Iris pigment epithelial cell (primary cell): ENCODE measurements around the gene FST.

ENCODE experiments used
- DNase-seq: peaks from one replicate; pipeline ENCODE4 v3.0.0-alpha.2; 2011; ENCODE audit warnings: low read depth

The FST gene

DNA sequence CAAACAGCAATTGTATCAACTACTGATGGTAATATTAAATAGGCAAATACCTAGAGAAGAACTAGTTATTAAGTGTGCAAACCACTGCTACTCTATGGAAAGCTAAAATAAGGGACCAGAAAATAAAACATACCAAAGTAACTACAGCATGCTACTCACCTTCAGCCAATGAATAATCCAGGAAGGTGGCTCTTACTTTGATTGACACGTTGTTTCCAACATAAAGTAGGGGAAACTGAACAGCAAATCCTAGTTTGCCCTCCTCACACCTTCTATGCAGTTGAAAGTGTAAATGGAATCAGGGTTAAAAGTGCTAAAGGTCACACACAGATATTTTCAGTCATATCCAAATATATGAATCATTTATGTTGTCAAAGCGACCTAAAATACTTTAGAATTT, 5.1 kb upstream of the FST start:
- no peak for DNase-seq

DNA sequence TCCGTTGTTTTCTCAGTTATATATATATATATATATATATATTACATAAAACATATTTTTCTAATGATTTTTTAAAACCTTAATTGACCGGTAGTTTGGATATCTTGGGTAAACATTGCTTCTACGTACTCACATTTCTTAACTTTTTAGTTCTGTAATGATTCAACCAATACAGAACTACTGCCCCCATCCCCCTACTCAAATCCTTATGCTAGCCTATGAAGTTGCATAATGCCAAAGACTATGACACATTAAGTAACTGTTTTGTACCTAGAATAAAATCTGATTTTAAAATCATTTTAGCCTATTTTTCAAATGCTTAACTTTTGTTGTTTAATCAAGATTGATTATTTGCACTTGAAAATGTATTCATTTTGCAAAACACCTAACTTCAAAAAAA, 4.4 kb upstream of the FST start:
- DNase-seq, result peak; percentile 14

DNA sequence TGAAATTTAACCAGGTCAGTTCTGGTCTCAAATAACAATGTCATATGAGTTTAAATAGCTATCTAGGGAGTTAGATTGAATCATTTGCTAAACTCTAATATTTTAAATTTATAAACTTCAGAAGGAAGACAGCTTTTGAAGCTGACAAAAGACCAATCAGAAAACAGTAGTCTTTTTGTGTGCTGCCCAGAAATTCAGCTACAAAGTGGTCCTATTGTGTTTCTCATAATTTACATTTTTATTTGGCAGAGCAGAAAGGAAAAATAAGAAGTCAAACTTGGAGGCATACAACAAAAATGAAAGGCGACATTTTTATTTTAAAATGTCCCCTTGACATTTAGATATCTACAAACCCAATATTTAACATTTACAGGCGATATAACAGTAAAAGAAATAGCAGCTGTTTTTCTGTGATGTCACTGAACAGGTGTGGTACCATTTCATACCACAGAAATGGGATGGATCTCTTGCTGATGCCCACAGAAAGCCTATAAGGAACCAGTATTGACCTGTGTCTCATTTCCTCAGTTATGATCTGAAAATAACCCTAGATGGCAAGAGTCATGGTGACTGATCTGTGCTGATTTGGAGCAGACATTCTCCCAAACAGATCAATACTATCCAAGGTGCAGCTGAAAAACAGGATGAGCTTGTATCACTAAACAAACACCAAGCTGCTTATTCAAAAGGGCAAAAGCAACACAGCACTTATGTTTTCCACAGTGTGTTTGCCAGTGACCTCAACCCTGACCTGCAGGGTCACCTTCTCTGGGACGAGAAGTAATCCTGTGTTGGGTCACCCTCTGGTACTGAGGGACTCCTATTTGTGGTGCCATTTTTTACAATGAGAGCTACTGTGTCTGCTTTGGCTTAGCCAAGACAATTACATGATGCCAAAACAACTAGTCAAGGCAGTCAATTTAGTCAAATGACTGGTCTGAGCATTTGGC, 3.6 kb upstream of the FST start:
- no peak for DNase-seq

DNA sequence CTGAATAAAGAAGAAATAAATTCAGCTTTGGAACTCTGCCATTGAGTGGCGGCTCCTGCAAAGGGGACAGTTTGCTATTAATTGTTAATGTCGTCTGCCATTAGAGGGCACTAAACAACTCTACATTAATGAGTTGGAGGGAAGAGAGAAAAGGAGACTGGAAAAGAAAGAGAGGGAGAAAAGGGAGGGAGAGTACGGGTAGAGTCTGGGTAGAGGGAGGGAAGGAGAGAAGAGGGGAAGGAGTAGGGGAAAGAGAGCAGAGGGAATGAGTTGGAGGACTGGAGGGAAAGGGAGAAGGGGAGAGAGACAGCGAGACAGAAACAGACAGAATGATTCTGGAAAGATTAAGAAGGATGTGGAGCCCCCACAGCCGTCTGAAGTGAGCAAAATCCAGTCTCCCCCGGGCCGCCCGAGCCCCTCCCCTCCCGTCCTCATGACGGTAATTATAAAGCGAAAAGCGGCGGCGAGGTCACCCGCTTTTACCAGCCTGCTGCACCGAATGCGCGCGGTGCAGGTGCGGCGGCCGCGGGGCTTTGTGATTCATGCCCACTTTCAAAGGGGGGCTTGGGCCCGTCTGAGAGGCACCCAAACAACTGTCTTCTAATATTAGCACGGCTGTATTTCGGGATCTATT, 1.9 kb upstream of the FST start:
- DNase-seq, result peak; percentile 56

DNA sequence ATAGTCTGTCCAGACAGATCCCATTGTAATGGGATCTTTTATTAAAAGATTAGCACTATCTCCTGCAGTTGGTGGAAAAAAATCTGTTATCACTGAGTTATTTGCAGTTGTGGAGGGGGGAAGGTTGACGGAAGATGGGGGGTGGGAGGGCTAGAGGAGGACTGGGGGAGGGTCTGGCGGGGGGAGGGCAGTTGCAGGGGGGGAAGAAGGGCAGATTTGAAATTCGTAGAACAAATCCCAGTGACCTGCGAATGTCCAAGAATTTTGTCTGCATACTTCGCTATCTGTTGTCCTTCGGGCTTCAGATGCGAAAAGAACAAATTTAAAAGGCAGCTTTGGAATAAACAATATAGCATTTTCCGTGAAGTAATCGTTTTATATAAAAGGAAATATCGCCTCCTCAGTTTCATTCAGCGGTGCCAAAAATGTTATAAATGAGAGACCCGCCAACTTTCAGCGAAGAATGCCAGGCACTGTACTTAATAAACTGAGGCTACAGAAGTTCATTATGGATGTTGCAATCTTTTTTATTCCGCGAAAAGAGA, 1.3 kb upstream of the FST start:
- DNase-seq, result no peak

DNA sequence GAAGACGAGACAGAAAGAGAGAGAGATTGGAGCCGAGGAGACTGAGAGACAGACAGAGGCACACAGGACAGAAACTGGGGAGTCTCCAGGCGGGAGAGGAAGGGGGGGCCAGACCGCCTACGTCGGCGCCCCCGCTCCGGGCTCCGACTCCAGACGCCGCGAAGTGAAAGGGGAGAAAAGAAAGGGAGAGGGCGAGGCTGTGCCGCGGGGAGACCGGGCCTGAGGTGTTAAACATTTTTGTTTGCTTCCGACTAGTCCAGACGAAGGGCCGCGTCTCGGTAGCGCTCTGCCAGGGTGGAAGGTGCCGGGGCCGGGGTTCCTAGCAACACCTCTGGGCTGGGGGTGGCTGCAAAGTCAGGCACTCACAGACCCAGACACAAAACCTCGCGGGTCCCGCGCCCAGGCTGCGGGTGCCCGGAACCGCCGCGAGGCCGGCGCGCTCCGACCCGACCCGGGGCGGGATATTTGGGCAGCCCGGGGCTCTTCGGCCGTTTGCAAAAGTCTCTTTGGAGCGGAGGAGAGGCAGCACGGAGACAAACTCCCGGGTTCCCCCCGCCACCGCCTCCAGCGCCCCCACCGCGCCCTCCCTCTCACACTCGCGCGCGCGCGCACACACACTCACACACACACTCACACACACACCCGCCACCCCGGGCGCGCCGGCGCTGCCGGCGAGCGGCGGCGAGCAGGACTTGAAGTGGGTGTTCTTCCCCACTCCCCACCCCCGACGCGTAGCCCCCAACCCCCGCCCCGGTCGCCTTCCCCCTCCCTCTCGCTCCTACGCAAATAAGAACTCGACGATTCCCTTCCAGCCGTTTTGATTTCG, 626 bp upstream of the FST start:
- peak; percentile 58 for DNase-seq

DNA sequence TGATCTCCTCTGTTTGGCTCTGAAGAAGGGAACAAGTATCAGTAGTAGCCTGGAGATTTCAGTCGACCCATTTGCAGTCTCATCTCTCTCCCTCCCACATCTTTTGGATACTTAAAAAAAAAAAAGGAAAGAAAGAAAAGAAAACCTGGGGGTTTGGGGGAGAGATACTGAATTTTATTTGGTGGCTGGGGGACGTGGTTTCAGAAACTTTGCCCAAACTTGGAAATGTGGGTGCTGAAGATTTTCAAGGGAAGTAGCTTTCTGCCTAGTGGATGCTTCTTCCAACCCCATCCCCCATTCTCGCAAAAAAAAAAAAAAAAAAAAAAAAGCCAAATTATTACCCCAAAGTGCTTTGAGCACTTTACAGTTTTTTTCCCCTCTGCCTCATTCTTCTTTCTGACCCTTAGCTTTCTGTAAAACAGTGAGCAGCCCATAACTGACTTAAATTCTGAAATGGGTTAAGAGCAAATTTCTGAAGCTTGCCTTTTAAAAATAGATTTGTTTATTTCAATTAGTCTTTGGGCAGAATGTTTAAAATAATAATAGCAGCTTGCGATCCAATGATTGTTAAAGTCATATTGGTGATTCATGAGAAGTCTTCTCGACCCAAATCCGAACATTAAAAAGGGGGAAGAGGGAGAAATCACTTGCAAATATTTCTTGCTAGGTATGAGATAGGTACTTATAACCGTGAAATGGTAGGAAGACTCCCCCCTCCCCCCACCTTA, 894 bp downstream of the FST start:
- DNase-seq, result peak; percentile 10

DNA sequence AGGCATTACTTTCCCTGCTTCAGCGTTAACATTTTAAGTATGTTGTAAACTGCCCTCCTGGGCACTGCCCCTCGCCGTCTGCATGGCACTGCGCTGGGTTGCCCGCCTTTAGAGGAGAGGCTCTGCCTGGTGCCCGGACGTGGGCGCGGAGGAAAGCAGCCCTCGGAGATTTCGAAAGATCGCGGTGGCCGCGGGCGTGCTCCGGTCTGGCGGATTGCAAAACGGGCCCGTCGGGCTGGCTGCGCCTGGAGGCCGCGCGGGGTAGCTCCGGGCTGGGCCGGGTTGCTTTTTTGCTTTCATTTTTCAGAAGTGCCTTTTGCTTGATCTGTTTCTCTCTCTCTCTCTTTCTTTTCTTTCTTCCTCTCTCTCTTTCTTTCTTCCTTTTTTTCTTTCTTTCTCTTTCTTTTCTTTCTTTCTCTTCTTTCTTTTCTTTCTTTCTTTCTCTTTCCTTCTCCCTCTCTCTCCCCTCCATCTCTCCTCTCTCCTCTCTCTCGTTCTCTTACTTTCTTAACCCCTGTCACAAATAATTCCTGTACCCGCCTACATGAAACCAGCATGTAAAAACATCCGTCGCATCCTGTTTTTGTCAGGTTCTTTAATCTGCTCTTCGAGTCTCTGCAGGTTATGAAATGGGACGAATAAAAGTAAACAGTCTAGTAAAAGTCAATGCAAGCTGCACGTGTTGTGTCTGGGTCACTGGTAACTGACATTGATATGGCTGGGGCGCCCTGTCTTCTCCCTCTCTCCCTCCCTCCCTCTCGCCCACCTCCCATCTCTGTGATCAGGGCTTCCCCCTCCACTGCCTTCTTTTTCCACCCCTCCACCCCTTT, 1.7 kb downstream of the FST start:
- DNase-seq, result peak; percentile 87

DNA sequence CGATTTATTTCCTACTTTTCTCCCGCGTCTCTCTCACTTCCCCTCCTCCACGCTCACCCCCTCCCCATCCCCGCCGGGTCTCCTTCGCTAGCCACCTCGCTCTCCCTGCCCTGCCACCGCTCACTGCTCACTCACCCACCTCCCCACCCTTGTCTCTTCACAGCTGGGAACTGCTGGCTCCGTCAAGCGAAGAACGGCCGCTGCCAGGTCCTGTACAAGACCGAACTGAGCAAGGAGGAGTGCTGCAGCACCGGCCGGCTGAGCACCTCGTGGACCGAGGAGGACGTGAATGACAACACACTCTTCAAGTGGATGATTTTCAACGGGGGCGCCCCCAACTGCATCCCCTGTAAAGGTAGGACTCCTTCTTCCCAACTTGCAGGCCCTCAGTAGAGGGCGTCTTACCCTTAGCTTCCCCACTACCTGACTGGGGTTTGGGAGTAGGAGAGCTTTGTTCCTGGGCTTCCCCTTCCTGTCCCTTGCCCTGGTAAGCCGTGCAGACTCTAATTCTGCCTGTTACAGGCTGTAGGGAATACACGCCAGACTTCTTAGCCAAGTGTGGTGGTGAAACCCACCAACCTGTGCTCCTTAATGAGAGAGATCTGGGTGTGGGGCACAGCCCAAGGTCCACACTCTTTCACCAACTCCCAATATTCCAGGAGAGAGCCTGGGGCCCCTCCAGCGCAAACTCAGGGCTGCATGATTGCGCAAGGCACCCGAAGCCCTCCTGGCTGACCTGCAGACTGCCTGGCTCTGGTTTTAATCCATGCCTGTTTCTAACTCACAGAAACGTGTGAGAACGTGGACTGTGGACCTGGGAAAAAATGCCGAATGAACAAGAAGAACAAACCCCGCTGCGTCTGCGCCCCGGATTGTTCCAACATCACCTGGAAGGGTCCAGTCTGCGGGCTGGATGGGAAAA, 2.5 kb downstream of the FST start:
- DNase-seq, result peak; percentile 41

DNA sequence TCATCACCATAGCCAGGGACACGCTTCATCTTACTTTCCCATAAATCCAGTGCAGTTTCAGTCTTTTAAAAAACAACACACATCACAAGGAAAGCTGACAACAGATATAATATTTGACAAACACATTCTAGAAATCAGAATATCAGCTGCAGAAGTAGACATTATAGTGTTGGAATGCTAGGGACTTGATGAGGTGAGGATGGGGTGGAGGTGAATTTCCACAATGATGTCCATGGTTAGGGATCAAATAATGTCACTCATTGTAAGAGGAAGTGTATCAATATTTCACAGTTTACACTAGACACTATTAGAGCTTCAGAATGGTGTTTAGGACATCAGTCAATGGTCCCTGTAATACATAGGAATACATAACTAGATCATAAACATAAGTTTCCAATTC, 7.0 kb downstream of the FST start:
- no peak for DNase-seq

DNA sequence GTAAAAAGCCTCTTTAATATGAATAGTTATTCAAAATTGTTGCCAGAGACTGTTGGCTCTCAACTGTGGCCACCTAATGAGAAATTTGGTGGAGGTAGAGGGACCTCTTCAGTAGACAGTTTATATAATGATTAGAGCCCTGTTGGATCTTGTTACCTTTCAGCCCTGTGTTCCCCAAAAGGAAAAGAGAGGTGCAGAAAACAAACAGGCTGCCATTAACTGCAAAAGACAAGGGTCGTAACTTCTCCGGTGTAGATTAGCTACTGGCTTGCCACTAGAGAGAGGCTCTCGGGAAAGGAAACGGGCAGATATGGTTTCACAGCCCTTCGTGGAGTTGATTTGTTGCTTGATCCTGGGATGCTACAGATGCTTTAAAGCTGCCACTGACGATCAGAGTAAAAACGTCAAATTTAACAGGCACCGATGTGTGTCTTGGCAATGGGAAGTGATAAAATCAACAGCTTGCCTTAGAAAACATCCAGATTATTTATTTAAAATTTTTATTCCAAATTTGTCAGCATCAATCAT, 7.8 kb downstream of the FST start:
- no peak for DNase-seq

DNA sequence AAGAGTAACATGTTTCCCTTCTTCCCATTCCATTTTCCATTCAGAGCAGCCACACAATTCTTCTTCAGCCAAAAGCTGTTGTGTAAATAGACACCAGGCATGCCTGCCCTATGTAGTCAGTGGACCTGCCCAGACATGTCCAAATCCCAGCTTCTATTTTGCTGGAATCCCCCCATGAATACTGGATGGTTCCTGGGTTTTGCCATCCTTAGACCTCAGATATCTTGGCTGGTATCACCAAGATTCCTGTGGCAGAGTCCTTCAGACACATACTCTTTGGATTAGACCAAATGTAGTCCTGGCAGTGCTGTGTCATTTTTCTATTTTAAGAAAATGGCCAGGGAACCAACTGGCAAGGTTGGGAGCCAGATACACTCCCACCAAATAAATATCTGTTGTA, 10.3 kb downstream of the FST start:
- DNase-seq, result peak; percentile 86

DNA sequence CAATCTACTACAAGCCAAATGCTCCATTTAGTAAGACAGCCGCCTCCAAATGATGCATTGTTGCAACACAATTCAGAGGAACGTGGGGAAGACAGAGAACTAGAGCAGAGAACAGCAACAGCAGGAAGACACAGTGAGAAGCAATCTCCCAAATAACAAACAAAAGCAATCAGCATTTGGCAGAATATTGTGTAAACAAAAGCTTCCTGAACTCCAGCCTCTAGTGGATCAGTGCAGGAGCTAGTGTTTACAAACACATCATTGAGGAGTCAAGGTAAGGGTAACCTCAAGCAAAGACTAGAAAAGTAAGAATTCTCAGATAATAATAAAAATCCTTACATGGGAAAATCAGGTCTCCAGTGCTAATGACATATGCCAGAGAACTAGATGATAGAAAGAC, 20.6 kb downstream of the FST start:
- DNase-seq, result peak; percentile 6

DNA sequence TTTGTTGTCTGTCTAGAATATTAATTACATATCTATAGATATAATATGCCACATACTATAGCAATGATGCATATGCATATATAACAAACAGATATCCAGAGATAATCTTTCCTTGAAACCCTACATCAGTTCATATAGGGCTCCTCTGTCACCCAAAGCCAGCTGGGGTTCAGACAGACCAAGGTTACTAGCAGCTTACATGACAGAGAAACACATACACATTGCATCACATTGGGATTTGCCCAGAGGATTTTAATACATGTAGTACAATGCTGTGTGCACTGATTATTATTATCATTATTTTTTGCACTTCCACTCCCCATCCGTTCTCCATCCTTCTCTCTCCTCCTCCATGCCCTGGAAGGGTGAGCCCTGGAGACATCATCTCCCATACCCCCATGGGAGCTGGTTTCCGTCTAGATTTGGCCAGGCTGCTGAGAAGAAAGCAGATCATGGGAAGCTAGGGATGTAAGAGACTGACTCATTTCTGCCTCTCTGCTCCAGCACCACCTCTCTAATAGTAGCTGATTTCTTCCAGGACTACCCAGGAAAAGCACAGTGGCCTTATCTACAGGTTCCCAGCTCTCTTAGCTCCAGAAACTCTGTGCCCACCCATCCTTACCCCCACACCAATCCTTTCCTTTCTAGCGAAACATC, 23.3 kb downstream of the FST start:
- peak; percentile 12 for DNase-seq

DNA sequence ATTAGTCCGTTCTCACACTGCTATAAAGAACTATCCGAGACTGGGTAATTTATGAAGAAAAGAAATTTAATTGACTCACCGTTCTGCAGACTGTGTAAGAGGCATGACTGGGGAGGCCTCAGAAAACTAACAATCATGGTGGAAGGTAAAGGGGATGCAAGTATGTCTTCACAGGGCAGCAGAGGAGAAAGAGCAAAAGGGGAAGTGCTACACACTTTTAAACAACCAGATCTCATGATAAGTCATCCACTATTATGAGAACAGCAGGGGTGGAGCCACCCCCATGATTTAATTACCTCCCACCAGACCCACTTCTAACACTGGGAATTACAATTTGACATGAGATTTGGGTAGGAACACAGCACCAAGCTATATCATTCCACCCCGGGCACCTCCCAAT, 26.6 kb downstream of the FST start:
- no peak for DNase-seq

DNA sequence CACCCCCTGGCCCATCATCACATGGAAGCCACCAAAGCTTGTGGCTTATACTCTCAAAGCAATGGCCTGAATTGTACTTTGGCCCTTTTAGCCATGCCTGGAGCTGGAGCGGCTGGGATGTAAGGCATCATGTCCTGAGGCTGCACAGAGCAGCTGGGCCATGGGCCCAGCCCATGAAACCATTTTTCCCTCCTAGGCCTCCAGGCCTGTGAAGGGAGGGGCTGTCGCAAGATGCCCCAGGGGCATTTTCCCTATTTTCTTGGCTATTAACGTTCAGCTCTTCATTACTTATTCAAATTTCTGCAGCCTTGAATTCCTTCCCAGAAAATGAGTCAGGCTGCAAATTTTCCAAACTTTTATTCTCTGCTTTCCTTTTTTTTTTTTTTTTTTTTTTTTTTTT, 27.7 kb downstream of the FST start:
- no peak for DNase-seq

DNA sequence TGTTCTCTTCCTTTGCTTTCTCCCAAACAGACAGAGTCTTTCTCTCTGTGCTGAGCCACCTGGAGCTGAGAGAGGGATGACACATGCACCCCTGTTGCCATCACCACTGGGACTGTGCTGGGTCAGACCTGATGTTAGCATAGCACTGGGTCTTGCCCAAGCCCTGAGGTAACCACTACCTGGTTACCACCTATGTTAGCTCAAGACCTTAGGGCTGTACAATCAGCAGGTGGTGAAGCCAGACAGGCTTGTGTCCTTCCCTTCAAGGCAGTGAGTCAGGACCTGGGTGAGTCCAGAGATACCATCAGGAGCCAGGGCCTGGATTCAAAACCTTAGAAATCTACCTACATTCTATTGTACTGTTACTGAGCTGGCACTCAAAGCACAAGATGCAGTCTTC, 32.1 kb downstream of the FST start:
- no peak for DNase-seq

DNA sequence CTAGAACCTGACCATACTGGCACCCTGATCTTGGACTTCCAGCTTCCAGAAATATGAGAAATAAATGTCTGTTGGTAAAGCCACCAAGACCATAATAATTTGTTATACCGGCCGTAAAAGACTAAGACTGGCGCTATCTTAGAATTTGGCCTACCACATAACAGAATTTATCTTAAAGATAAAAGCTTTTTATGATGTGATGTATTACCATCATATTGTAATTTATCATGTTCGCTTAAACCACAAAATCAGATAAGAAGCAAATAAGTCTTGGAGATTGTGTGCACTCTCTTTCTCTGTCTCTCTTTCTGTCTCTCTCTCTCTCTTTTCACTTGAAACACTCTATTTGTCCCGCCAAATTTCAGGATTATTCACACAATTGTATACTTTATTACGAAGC, 35.6 kb downstream of the FST start:
- DNase-seq, result no peak

DNA sequence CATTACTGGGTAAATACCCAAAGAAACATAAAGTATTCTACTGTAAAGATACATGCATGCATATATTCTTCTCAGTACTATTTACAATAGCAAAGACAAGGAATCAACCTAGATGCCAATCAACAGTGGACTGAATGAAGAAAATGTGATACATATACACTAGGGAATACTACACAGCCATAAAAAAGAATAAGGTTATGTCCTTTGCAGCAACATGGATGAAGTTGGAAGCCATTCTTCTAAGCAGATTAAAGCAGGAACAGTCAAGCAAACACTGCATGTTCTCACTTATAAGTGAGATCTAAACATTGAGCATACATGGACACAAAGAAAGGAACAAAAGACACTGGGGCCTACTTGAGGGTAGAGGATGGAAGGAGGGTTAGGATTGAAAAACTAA, 40.4 kb downstream of the FST start:
- DNase-seq, result no peak
